GM21390 (cell line): ENCODE measurements around the gene FRK.
"Not testable (repeated sequence)": the region's sequence is repeated elsewhere in the genome, so short reads cannot be mapped to it uniquely, and the experiment has no call there.

Source experiments
- ATAC-seq: cut with Tn5 transposase; IDR thresholded peaks from one replicate; pipeline ENCODE4 v1.9.1; 2021; ENCODE audit not compliant: unreplicated experiment

FRK gene

GRCh38 chr6:115947966-115948541, 112.6 kb downstream of the FRK start:
- no peak for ATAC-seq

GRCh38 chr6:115945812-115946211, 114.9 kb downstream of the FRK start:
- no peak for ATAC-seq

GRCh38 chr6:115945306-115945705, 115.4 kb downstream of the FRK start:
- no peak for ATAC-seq

GRCh38 chr6:115944829-115945228, 115.9 kb downstream of the FRK start:
- ATAC-seq: not testable (repeated sequence)

- not testable (repeated sequence) for ATAC-seq
These were observed 123.2 kb downstream of the FRK start for GRCh38 chr6:115937502-115937901.

- no peak for ATAC-seq
These were observed 125.3 kb downstream of the FRK start for GRCh38 chr6:115935361-115935760.

- no peak for ATAC-seq
These were observed 125.9 kb downstream of the FRK start for GRCh38 chr6:115934829-115935228.

GRCh38 chr6:115934145-115934544, 126.5 kb downstream of the FRK start:
- ATAC-seq: no peak

GRCh38 chr6:115932481-115932880, 128.2 kb downstream of the FRK start:
- ATAC-seq: no peak

- not testable (repeated sequence) for ATAC-seq
These were observed 132.7 kb downstream of the FRK start for GRCh38 chr6:115928000-115928399.

GRCh38 chr6:115922971-115923370, 137.7 kb downstream of the FRK start:
- no peak for ATAC-seq

- no peak for ATAC-seq
These were observed 146.6 kb downstream of the FRK start for GRCh38 chr6:115914098-115914497.

GRCh38 chr6:115909923-115910546, 150.7 kb downstream of the FRK start:
- ATAC-seq: no peak

GRCh38 chr6:115908906-115909559, 151.7 kb downstream of the FRK start:
- no peak for ATAC-seq

GRCh38 chr6:115905471-115905870, 155.2 kb downstream of the FRK start:
- no peak for ATAC-seq

- no peak for ATAC-seq
These were observed 158.3 kb downstream of the FRK start for GRCh38 chr6:115902436-115902835.

GRCh38 chr6:115901896-115902295, 158.8 kb downstream of the FRK start:
- ATAC-seq: no peak

GRCh38 chr6:115899730-115900282, 160.9 kb downstream of the FRK start:
- no peak for ATAC-seq

- no peak for ATAC-seq
These were observed 162.4 kb downstream of the FRK start for GRCh38 chr6:115898246-115898645.

GRCh38 chr6:115896538-115897129, 164.1 kb downstream of the FRK start:
- peak; percentile 45 for ATAC-seq

- ATAC-seq: no peak
These were observed 166.2 kb downstream of the FRK start for GRCh38 chr6:115894426-115894992.
